DMS53 treated with DMSO at 0.1 percent for 48 hours (cell line): ENCODE data around the gene LDHD.

Source experiments
- DNase-seq: peaks from one replicate; lab custom pipeline; 2025; ENCODE audit not compliant: unreplicated experiment; lab: John Stamatoyannopoulos, UW

Gene LDHD

GRCh38 chr16:75083813-75084212, 32.8 kb downstream of the LDHD start:
- no peak for DNase-seq

- no peak for DNase-seq
Observed at GRCh38 chr16:75081179-75081859, 35.3 kb downstream of the LDHD start.

- no peak for DNase-seq
Observed at GRCh38 chr16:75080205-75081029, 36.2 kb downstream of the LDHD start.

GRCh38 chr16:75079346-75079926, 37.1 kb downstream of the LDHD start:
- DNase-seq: no peak

GRCh38 chr16:75078886-75079285, 37.7 kb downstream of the LDHD start:
- DNase-seq: no peak

- no peak for DNase-seq
Observed at GRCh38 chr16:75075688-75076268, 40.8 kb downstream of the LDHD start.

- no peak for DNase-seq
Observed at GRCh38 chr16:75074920-75075687, 41.5 kb downstream of the LDHD start.

- DNase-seq: no peak
Observed at GRCh38 chr16:75074304-75074793, 42.2 kb downstream of the LDHD start.

- DNase-seq: no peak
Observed at GRCh38 chr16:75073545-75074303, 42.9 kb downstream of the LDHD start.

GRCh38 chr16:75072239-75072947, 44.2 kb downstream of the LDHD start:
- peak; percentile 6 for DNase-seq

- DNase-seq: no peak
Observed at GRCh38 chr16:75071621-75072020, 45.0 kb downstream of the LDHD start.

- DNase-seq: peak; percentile 2
Observed at GRCh38 chr16:75070012-75070841, 46.4 kb downstream of the LDHD start.

- DNase-seq: no peak
Observed at GRCh38 chr16:75068085-75069031, 48.2 kb downstream of the LDHD start.

GRCh38 chr16:75066861-75067447, 49.6 kb downstream of the LDHD start:
- DNase-seq: no peak

GRCh38 chr16:75065521-75066149, 50.9 kb downstream of the LDHD start:
- peak; percentile 13 for DNase-seq

- no peak for DNase-seq
Observed at GRCh38 chr16:75065149-75065505, 51.5 kb downstream of the LDHD start.
